Stimulated activated CD8-positive, alpha-beta memory T cell treated with anti-CD3 and anti-CD28 coated beads, Interleukin-7, amount 100 ng/mL, for 4 hours (primary cell): ENCODE data around the gene ZNF638.
"Not testable (repeated sequence)": the region's sequence is repeated elsewhere in the genome, so short reads cannot be mapped to it uniquely, and the experiment has no call there.

Source experiments
- DNase-seq, 2 donors: peaks; one replicate each; pipeline ENCODE4 v3.0.0-alpha.2; 2020; ENCODE audit warnings: low read depth in 2 of 2

ZNF638 gene

GRCh38 chr2:71393216-71393615, 61.6 kb downstream of the ZNF638 start:
- no peak for DNase-seq

GRCh38 chr2:71395471-71395870, 63.9 kb downstream of the ZNF638 start:
- no peak for DNase-seq

- no peak for DNase-seq
Measured at GRCh38 chr2:71402427-71402826, 70.8 kb downstream of the ZNF638 start.

GRCh38 chr2:71409611-71410010, 78.0 kb downstream of the ZNF638 start:
- no peak for DNase-seq

GRCh38 chr2:71410696-71411095, 79.1 kb downstream of the ZNF638 start:
- no peak for DNase-seq

GRCh38 chr2:71416866-71417265, 85.3 kb downstream of the ZNF638 start:
- DNase-seq = peak in 1 of 2 donors; percentile 8

- DNase-seq = no peak
Measured at GRCh38 chr2:71417300-71418202, 86.0 kb downstream of the ZNF638 start.

- no peak for DNase-seq
Measured at GRCh38 chr2:71419145-71419544, 87.6 kb downstream of the ZNF638 start.

- no peak for DNase-seq
Measured at GRCh38 chr2:71419976-71420375, 88.4 kb downstream of the ZNF638 start.

GRCh38 chr2:71422786-71423185, 91.2 kb downstream of the ZNF638 start:
- no peak for DNase-seq

GRCh38 chr2:71423817-71424420, 92.3 kb downstream of the ZNF638 start:
- DNase-seq = no peak

- no peak for DNase-seq
Measured at GRCh38 chr2:71426721-71427120, 95.1 kb downstream of the ZNF638 start.

- no peak for DNase-seq
Measured at GRCh38 chr2:71428472-71429383, 97.1 kb downstream of the ZNF638 start.

- not testable (repeated sequence) for DNase-seq
Measured at GRCh38 chr2:71445142-71445541, 113.6 kb downstream of the ZNF638 start.

- DNase-seq = no peak
Measured at GRCh38 chr2:71446505-71446904, 114.9 kb downstream of the ZNF638 start.

- no peak for DNase-seq
Measured at GRCh38 chr2:71449343-71449742, 117.8 kb downstream of the ZNF638 start.

GRCh38 chr2:71451705-71452104, 120.1 kb downstream of the ZNF638 start:
- DNase-seq = no peak

- no peak for DNase-seq
Measured at GRCh38 chr2:71452565-71452964, 121.0 kb downstream of the ZNF638 start.

GRCh38 chr2:71453404-71454220, 122.0 kb downstream of the ZNF638 start, which contains the start of gene DYSF:
Gene DYSF (plus strand): TSS chr2:71453561.
- no peak for DNase-seq

- DNase-seq = no peak
Measured at GRCh38 chr2:71454221-71455010, 122.8 kb downstream of the ZNF638 start.
